ENCODE data around the gene ARHGEF25.

The ARHGEF25 gene

DNA sequence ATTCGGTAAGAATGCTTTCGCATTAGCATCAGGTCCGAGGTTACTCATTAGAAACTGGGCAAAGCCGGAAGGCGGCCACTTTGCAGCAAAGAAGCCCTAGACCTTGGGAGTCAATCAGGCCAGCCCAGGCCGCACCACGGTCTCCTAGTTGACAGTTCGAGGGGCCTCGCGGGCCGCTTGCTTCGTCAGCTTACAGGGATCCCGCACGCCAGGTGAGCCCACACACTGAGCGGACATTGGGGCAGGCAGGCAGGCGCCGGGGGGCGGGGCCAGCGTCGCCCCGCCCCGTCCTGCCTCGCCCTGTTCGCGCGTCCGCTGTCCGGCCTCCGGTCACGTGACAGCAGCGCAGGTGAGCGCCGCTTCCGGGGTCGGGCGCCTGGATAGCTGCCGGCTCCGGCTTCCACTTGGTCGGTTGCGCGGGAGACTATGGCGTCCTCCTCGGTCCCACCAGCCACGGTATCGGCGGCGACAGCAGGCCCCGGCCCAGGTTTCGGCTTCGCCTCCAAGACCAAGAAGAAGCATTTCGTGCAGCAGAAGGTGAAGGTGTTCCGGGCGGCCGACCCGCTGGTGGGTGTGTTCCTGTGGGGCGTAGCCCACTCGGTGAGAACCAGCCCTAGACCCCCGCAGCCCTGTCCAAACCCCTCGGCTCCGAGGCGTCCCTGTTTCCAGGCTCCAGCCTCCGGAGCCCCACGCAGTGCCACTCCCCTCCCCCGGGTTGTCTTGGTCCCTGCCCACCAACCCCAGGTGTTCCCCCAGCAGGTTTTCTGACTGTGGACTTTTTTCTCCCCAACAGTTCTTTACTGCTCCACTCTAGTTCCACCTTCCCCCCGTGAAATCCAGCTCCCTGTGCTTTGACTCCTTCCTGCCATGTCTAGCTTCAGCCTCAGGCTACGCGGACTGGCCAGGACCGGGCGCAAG is 20.1 kb upstream of the ARHGEF25 start, which contains the start of gene PIP4K2C:
Gene PIP4K2C (plus strand): TSS at position 329 of the 918 bp plus-strand sequence. CDS start 98 bp downstream, at position 427.
- DNase-seq (ENCODE audit: low spot score) = peak; percentile 95
- in situ Hi-C loops (cut with MboI; ENCODE audit: low pct_unique_long_range_greater_than_20kb, low sequenced_read_pairs, unreplicated experiment) = no loop called here
- TF ChIP-seq CTCF (IDR thresholded peaks at IDR 0.05; ENCODE audit: extremely low read depth, insufficient read depth, missing control alignments) = no peak

DNA sequence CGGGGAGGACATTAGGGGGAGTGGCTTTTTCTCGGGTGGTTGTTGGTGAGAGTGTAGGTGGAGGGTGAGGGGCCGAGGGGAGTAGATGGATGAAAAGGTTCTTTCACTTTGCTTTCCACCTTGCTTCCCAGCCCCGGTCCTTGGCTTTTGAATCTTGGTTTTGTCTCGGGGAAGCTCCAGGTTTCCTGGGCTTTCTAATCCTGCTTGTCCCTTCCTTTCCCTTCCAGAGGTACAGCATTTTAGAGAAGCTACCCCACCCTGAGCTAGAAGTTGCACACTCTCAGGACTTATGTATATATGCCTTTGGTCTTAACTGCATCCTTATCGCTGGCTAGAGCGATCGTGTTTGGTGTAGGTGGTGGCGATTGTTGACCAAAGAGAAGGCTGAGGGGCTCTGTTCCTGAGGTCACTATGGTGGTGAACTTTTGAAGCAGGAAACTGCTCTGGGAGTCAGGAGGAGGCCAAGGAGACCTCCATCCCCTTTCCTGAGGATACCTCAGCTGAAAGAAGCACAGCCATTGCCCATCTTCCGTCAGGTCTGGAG is 19.4 kb upstream of the ARHGEF25 start:
- DNase-seq (ENCODE audit: low spot score) = no peak
- no peak for TF ChIP-seq CTCF (IDR thresholded peaks at IDR 0.05; ENCODE audit: extremely low read depth, insufficient read depth, missing control alignments)
- in situ Hi-C loops (cut with MboI; ENCODE audit: low pct_unique_long_range_greater_than_20kb, low sequenced_read_pairs, unreplicated experiment) = no loop called here

- TF ChIP-seq CTCF (IDR thresholded peaks at IDR 0.05; ENCODE audit: extremely low read depth, insufficient read depth, missing control alignments) = no peak
- DNase-seq (ENCODE audit: low spot score) = no peak
- in situ Hi-C loops (cut with MboI; ENCODE audit: low pct_unique_long_range_greater_than_20kb, low sequenced_read_pairs, unreplicated experiment) = no loop called here
Measured at GRCh38 chr12:57592551-57593165, 18.6 kb upstream of the ARHGEF25 start.

GRCh38 chr12:57593187-57593586 is 18.0 kb upstream of the ARHGEF25 start:
- TF ChIP-seq CTCF (IDR thresholded peaks at IDR 0.05; ENCODE audit: extremely low read depth, insufficient read depth, missing control alignments) = no peak
- DNase-seq (ENCODE audit: low spot score) = no peak
- in situ Hi-C loops (cut with MboI; ENCODE audit: low pct_unique_long_range_greater_than_20kb, low sequenced_read_pairs, unreplicated experiment) = no loop called here

GRCh38 chr12:57600395-57600794 is 10.8 kb upstream of the ARHGEF25 start:
- no peak for TF ChIP-seq CTCF (IDR thresholded peaks at IDR 0.05; ENCODE audit: extremely low read depth, insufficient read depth, missing control alignments)
- in situ Hi-C loops (cut with MboI; ENCODE audit: low pct_unique_long_range_greater_than_20kb, low sequenced_read_pairs, unreplicated experiment) = no loop called here

GRCh38 chr12:57602544-57602943 is 8.7 kb upstream of the ARHGEF25 start:
- no peak for DNase-seq (ENCODE audit: low spot score)
- in situ Hi-C loops (cut with MboI; ENCODE audit: low pct_unique_long_range_greater_than_20kb, low sequenced_read_pairs, unreplicated experiment) = no loop called here
- no peak for TF ChIP-seq CTCF (IDR thresholded peaks at IDR 0.05; ENCODE audit: extremely low read depth, insufficient read depth, missing control alignments)

More at GRCh38 chr12:57600395-57600794, 10.8 kb upstream of the ARHGEF25 start:
- no peak for DNase-seq (ENCODE audit: low spot score)

Data from GM13977 (cell line).